ENCODE measurements around the gene ODAD2.

- TF ChIP-seq POLR2A (IDR thresholded peaks at IDR 0.05; ENCODE audit: low read depth) (no peak), CTCF (IDR thresholded peaks at IDR 0.05) (no peak), EP300 (IDR thresholded peaks at IDR 0.05) (no peak)
These were observed 160.0 kb downstream of the ODAD2 start for GRCh38 chr10:27838901-27839300.
